GM21423 (cell line): ENCODE measurements around the gene ANKS1A.
"Not testable (repeated sequence)": the region's sequence is repeated elsewhere in the genome, so short reads cannot be mapped to it uniquely, and the experiment has no call there.

ENCODE experiments used
- ATAC-seq: cut with Tn5 transposase; IDR thresholded peaks from one replicate; pipeline ENCODE4 v1.9.1; 2021; ENCODE audit warnings: mild to moderate bottlenecking, moderate library complexity; ENCODE audit not compliant: unreplicated experiment

Gene ANKS1A

DNA sequence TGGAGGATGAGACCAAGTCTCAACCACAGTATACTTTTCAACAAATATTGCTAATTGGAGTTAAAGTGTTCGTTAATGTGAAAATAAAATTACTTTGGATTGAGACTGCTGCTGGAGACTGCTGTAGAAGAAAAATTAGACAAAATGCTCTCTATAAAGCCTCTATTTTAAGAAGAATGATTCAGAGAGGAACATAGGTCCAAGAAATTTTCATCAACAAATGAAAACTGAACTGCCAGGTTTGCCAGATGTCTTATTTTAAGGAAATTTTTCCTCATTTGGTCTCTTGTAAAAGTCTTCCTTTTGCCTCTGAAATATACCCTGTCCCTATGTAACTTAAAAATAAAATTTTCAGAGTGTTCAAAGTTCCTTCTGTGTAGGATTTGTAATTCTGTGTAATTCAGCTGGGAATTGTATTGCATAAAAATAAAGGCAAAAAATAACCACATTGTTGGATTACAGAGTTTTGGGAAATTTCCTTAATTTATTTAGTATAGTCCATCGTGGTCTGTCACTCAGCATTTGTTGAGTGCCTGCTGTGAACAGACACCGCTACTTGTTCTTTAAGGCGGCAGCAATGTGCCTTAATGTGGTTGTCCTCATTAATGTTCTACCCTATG lies 27.4 kb downstream of the ANKS1A start:
- ATAC-seq, result no peak

DNA sequence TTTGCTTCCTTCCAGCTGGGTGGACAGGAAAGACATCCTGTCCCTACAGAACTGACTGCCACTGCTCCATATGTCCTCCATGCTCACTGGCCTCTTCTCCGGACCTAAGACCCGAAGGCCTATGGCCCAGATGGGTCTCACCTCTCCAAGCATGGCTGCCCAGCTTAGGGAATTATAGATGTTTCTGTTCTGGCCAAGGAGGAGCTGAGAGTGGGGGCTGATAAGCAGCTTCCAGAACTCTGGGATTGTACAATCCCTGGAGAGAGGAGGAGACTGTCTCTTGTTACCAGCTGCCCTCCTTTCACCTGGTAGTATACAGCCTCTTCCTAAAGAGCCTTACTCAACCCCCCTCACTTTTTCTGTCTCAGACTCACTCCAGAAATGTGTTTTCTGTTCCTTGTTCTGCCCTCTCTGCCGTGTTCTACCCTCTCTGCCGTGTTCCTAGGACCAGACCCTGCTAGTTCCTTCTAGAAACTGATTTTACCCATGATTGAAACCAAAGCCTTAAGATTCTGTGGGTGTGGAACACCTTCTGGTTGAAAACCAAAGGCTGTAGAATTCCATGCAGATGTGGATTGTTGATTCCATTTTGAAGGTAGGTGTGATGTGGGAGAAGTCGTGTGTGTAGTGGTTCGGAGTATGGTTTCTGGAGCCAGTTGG lies 28.7 kb downstream of the ANKS1A start:
- ATAC-seq, result no peak

DNA sequence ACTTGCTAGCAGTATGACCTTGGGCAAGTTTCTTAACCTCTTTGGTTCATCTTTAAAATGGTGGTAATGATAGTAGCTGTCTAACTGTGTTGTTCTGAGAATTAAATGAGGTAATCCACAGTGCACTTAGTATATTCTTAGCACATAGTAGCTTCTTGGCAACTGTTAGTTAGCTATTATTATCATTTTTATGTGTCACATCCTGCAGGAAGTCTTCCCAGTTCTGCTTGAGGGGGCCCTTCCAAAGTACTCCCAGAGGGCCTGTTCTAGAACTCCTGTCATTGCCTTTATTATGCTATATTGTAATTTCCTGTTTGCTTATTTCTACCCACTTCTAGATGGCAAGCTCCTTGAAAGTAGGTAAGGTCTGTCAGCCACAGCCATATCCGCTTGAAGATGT lies 30.6 kb downstream of the ANKS1A start:
- ATAC-seq, result no peak

DNA sequence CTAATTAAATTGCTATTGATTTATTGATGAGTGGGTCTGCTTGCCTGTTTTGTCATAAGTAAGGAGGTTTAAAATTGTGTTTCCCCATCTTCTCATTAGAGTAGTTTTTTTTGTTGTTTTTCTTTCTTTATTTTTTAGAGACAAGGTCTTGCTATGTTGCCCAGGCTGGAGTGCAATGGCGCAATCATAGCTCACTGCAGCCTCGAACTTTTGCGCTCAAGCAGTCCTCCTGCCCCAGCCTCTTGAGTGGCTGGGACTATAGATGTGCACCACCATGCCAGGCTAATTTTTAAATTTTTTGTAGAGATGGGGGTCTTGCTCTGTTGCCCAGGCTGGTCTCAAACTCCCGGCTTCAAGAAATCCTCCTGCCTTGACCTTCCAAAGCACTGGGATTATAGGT lies 31.0 kb downstream of the ANKS1A start:
- no peak for ATAC-seq

DNA sequence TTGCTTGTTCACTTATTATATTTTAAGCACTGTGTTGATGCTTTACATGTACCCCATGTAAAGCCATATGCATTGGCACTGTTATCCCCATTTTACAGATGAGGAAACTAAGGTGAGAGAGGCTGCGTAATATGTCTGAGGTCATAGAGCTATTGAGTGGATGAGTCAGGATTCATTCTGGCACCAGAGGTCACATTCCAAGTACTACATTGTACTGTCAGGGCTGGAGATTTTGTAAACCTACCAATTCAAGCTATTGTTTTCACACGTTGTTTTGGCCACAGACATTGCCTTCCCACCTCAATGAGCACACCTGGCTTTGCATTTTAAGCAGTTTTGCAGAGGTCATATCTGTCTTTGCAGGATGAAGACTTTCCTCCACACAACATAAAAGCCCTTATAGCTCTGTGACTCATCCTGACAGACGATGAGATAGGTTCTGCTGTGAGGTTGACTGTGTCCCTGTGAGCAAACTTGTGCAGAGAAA lies 33.2 kb downstream of the ANKS1A start:
- no peak for ATAC-seq

DNA sequence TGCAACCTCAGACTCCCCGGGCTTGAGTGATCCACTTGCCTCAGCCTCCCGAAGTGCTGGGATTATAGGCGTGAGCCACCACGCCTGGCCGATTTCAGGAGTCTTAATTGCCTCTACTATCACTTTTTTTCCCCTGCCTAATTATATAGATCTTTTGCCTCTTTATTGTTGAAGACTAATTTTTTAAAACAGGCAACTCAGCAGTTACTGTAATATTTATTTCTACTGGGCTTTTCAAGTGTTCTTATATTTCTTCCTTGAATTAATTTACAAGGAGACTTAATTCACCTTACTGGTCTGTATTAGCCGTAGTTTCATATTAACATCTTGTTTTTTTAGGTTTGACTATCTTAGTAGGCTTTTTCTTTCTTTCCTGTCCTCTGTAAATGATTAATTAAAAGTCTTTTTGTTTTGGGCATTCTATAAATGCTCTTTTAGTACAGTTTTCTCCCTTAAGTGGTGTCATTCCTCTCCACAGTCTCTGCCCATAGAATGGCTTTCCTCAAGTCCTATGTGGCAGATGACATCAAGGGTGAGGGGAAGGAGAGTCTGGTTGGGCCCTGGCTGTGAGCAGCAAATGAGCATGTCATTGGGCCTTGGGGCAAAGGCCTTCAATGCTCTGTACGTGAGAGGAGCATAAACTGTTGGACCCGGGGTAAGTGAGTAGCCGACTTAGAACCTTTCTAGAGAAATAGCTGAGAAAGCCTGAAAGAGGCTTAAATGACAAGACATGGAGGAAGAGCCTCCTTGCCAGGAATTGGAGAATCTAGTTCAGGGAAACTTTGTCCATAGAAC lies 36.0 kb downstream of the ANKS1A start:
- ATAC-seq, result no peak

DNA sequence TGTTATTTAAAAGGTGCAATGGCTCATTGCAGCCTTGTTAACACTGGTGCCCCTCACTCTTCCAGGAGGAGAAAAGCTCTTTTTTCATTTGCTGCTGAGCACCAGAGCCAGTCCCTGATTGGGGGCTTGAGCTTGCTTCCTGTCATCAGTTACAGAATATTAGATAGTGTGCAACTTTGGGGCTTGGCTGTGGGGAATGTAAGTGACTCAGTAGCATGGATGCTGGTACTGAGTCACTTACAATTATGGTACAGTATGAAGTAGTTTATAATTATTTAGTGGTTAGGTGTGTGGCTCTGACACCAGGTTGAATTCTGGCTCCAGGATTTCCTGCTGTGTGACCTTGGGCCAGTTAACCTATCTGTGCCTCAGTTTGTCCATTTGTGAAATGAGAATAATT lies 37.6 kb downstream of the ANKS1A start:
- no peak for ATAC-seq

DNA sequence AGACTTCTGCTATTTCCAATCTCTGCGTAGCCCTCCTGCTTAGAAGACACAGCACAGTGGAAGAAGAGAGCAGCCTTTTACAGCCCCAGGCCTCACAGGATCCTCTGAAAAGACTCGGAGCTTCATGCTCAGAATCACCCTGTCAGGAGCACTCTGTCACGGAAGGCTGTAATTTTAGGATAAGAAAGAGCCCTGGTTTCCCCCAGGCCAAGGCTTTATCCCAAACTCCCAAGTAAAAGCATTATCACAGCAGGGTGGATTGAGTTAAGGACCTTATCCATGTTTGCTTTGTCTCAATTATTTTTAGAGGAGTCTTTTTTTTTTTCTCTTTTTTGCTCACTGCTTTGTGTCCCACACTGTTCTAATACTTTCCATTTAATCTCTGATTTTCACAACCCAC lies 39.2 kb downstream of the ANKS1A start:
- no peak for ATAC-seq

DNA sequence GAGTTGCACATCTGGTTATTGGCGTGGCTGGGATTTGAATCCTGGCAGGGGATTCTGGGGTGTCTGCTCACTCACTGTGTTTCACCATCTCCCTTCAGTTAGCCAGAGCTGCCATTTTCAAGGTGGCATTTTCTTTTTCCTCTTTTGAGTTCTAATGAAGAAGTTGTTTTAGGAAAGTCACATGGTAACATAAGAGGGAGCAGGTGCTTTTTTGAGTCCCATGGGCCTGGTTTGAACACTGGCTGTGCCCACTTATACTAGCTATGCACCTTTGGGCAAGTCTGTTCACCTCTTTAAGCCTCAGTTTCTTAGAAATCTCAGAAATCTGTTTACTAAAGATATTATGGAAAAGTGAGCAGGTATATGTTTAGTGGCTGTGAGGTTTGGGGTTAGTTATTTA lies 39.6 kb downstream of the ANKS1A start:
- no peak for ATAC-seq

DNA sequence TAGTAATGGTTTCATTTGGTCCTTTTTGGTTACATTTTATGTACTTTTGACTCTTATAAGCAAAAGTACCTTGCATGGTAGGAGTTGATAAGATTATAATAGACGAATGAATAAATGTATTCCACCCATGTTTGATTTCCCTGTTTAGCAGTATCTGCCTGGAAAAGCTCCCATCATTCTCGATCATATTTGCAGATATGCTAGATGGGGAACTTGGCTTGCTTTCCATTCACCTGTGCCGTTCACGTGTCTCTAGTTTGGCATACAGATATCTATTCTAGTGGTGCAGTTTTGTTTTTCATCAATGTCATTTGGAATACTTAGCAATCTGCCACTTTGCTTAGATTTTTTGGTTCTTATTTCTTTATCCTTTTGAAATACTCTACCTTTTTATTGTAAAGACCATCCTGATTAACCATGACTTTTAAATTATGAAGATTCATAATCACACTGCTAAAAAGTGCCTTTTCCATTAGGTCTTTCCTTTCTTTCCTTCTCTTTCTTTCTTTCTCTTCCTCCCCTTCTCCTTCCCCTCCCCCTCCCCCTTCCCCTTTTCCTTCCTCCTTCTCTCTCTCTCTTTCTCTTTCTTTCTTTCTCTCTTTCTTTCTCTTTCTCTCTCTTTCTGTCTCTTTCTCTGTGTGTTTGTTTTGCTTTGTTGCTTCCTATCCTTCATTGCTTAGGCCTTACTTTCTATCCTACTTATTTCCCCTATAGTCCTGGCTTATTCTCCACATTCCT lies 40.4 kb downstream of the ANKS1A start:
- no peak for ATAC-seq

DNA sequence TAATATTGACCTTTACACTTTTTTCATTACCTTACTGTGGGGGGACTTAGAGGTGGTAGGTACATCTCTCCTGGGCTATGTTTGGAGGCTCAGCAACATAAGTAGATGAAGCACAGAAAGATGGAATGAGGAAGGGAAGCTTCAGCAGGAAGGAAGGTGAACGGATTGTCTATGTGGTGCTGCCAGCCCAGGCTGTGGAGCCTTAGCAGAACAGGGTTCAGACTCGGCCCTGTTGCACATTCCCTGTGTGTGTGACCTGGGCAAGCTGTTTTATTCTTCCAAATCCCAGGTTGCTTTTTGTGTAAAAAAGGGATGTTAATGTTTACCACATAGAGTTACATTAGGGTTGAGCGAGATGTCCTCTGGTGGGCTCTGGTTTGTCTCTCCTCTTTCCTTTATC lies 41.2 kb downstream of the ANKS1A start:
- ATAC-seq, result no peak

DNA sequence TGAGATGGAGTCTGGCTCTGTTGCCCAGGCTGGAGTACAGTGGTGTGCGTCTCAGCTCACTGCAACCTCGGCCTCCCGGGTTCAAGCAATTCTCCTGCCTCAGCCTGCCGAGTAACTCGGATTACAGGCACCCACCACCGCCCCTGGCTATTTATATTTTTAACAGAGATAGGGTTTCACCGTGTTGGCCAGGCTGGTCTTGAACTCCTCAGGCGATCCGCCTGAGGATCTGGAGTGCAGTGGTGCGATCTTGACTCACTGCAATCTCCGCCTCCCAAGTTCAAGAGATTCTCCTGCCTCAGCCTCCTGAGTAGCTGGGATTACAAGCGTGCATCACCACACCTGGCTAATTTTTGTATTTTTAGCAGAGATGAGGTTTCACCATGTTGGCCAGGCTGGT lies 43.1 kb downstream of the ANKS1A start:
- ATAC-seq, result not testable (repeated sequence)

DNA sequence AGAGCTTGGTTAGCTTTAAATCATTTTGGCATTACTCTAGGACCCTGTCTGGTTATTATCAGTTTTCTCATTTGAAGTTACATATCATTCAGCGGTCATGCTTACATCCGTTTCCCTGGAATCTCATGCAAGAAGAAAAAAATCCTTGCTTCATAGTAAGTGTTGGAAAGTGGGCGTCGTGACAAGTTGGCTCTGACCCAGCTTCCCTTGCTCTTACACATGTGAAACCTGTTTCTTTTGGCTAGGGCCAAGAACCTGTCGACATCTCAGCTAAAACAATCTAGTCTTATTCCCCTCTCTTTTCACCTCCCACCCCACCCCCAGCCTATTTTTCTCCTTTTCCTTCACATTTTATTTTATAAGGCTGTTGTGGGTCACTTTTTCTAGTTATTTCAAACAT lies 45.5 kb downstream of the ANKS1A start:
- ATAC-seq, result no peak

DNA sequence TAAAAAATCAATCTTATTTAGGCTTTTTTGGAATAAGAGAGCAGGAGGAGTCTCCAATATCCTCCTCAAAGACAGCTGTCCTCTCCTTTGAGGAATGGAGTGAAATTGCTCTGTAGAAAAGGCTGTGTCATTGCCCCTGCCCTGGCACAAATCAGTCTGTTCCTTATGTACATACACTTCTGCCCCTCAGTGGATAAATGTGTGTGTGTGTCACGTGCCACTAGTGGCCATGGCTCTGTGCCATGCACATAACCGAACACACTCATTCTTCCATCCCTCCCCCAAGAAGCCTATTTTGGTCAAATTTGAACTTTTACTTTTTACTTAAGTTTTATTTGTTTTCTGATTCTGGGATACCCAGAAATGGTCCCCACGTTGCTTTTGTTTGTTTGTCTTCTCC lies 49.2 kb downstream of the ANKS1A start:
- no peak for ATAC-seq

DNA sequence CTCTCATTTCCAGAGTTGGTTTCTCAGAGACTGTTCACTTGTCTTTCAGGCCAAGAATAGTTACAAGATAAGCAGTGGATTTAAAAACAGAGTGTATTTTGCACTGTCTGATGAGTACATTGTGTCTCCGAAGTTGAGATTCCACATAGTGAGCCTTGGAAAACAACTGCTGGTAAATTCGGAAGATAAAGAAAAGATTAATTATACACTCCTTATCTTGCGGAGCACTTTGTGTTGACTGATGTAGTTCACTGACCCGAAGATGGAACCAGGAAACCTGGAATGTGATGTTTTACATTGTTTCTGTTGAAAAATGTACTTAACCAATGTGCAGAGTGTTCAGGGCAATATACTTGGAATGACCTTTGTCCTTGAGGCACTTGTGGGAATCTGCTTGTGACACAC lies 51.0 kb downstream of the ANKS1A start:
- no peak for ATAC-seq

DNA sequence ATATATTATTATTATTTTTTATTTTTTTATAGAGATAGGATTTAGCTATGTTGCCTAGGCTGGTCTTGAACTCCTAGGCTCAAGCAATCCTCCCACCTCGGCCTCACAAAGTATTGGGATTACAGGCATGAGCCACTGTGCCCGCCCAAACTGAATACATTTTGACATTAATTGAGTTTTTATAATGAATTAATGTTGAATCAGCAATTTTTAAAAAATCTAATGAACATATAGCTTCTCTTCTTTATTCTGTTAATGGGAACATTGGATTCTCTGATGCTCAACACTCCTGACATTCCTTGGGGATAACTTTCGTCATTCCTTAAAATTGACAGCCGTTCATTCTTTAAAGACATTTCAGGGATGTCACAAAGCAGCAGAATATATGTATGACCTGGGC lies 52.4 kb downstream of the ANKS1A start:
- ATAC-seq, result no peak

DNA sequence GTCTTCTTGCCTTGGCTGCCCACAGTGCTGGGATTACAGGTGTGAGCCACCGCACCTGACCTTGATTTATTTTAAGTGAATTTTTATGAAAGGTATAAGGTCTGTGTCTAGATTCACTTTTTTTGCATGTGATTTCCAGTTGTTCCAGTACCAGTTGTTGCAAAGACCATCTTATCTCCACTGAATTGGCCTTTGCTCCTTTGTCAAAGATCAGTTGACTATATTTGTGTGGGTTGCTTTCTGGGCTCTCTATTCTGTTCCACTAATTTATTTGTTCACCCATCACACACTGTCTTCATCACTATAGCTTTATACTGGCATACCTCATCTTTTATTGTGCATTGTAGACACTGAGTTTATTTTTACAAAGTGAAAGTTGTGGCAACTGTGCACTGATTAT lies 56.3 kb downstream of the ANKS1A start:
- no peak for ATAC-seq

DNA sequence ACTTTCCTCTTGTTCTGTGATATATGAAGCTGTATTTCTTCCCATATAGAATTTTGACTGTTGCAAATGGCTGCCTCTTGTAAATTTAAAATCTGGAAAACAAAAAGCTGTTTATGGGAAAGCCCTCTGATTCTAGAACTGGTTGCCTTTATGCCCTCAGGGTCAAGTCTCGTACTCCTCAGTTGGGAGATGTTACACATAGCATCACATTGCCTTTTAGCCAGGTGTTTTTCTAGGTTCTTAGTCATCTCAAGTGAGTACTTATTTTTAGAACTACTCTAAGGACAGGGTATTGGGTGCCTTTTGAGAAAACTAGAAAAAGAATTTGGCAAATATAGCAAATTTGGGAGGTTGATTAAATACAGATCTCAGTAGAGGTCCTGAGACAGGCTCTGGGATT lies 58.5 kb downstream of the ANKS1A start:
- ATAC-seq, result no peak

DNA sequence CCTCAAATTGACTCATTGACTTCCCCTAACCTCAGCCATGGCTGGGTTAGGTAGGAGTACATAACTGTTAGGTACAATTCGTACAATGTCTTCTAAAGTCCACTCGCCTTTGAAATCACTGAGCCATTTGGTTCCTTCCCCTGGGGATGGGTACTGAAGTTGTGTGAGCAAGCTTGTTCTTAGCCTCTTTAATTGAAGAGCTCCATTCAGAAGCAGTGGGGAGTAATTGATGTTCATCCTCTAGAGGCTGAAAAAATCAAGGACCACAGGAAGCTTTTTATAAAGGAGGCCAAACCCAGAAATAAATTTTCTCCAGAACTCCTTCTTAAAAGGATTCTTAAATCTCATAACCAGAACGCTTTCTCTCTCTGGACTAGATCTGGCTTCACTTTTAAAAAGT lies 60.6 kb downstream of the ANKS1A start:
- ATAC-seq, result no peak

DNA sequence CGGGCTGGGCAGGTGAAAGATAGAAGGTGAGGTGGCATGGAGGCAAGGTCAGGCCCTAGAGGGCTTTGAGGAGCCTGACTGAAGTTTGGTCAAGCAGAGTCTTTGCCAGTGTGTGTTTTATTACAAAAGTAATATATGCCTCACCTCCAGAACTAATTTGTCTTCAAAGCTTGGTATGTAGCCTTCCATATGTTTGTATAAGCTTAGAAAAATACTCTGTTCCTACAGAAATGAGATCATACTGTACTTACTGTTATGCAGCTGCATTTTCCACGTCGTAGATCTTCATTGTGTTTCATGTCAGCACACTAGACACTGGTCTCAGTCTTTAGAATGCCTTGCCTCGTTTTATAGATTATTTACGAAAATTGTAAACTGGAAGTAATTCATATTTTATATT lies 61.8 kb downstream of the ANKS1A start:
- ATAC-seq, result no peak

DNA sequence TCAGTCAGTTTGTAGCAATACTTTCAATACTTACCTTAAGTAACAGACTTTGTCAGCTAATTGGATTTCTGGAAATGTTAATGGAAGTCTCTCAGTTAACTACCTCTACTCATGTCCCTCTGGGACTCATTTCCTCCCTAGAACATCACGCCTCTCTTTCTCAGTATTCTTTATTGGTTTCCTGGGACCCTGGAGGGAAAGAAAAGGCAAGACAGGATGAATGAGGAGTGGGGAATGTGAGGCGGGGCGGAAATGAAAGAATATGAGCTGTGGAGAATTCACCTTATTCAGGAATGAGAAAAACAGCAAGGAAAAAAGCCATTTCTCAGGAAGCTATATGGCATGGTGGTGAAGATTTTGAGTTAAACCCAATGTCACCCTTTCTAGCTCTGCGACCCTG lies 62.7 kb downstream of the ANKS1A start:
- ATAC-seq, result no peak
